A673 (cell line): ENCODE measurements around the gene KXD1.

Experiments used
- CTCF ChIP-seq: fragments of 300-800, 200-600 bp; sonication (generic); conservative IDR thresholded peaks from 2 replicates; pipeline ENCODE4 v1.5.1; 2017; ENCODE audit warnings: low read depth, mild to moderate bottlenecking, antibody characterized with exemption, low read length, moderate library complexity, mixed read lengths
- EZH2 ChIP-seq: fragments of 200-600 bp; sonication (generic); IDR thresholded peaks from 2 replicates; pipeline ENCODE4 v1.6.1; 2017; ENCODE audit warnings: borderline replicate concordance, low read depth, mild to moderate bottlenecking, mixed read lengths, antibody characterized with exemption, low read length; ENCODE audit not compliant: poor library complexity, severe bottlenecking

DNA sequence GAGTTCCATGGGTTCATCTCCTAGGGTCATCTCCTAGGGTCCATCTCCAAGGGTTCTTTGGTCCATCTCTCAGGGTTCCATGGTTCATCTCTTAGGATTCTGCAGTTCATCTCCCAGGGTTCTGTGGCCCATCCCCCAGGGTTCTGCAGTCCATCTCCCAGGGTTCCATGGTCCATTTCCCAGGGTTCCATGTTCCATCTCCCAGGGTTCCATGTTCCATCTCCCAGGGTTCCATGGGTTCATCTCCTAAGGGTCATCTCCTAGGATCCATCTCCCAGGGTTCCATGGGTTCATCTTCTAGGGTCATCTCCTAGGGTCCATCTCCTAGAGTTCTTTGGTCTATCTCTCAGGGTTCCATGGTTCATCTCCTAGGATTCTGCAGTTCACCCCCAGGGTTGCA, 59.9 kb downstream of the KXD1 start:
- TF ChIP-seq CTCF, result no peak
- no peak for TF ChIP-seq EZH2
